Glutamatergic neuron (in vitro differentiated cells): ENCODE measurements around the gene MYO1B. TPM values are rescaled to one million over a fixed set of nuclear protein-coding genes. Genes with fewer than 3 reads are reported as not detected.

Experiments used
- DNase-seq: peaks from one replicate; pipeline ENCODE4 v3.0.0; 2022
- H3K27ac Mint-ChIP-seq: one replicate; pipeline ENCODE4 v1.8.0; 2020; ENCODE audit warnings: mild to moderate bottlenecking, mixed read lengths, inconsistent platforms; ENCODE audit not compliant: unreplicated experiment
- H3K27me3 Mint-ChIP-seq: one replicate; pipeline ENCODE4 v1.8.0; 2020; ENCODE audit warnings: mild to moderate bottlenecking, moderate library complexity, mixed read lengths, inconsistent platforms; ENCODE audit not compliant: unreplicated experiment
- H3K36me3 Mint-ChIP-seq: one replicate; pipeline ENCODE4 v1.8.0; 2020; ENCODE audit warnings: mild to moderate bottlenecking, mixed read lengths, inconsistent platforms; ENCODE audit not compliant: unreplicated experiment
- H3K4me1 Mint-ChIP-seq: one replicate; pipeline ENCODE4 v1.8.0; 2020; ENCODE audit warnings: mild to moderate bottlenecking, low read depth, mixed read lengths, inconsistent platforms; ENCODE audit not compliant: unreplicated experiment
- H3K4me3 Mint-ChIP-seq: one replicate; pipeline ENCODE4 v1.8.0; 2020; ENCODE audit warnings: mild to moderate bottlenecking, mixed read lengths, inconsistent platforms; ENCODE audit not compliant: unreplicated experiment
- H3K9me3 Mint-ChIP-seq: one replicate; pipeline ENCODE4 v1.8.0; 2020; ENCODE audit warnings: mild to moderate bottlenecking, moderate library complexity, mixed read lengths, inconsistent platforms; ENCODE audit not compliant: unreplicated experiment
- CTCF ChIP-seq: fragments of 200-600 bp; sonication (generic); IDR thresholded peaks from one replicate; pipeline ENCODE4 v1.5.0; 2021; ENCODE audit not compliant: partially characterized antibody, unreplicated experiment
- total RNA-seq: library from RNA; stranded (reverse); fragmentation: NEBNext Ultra II Directional; extraction: Animal tissue kit (Norgen Biotek cat#: 25700); gene quantifications from one replicate; pipeline ENCODE4 v1.2.1, GENCODE V29; 2021; ENCODE audit not compliant: unreplicated experiment

MYO1B gene
- total RNA-seq, 1 donor from 2014 or later = 129 TPM

- H3K4me3 Mint-ChIP-seq = no peak overlapping the region
- peaks cover 1% of the 10 kb centered on the region for H3K9me3 Mint-ChIP-seq
- TF ChIP-seq CTCF = no peak
- peaks cover 3% of the 10 kb centered on the region for H3K36me3 Mint-ChIP-seq
- DNase-seq = no peak
- H3K4me1 Mint-ChIP-seq = peaks cover 6% of the 10 kb centered on the region
- no peak overlapping the region for H3K27ac Mint-ChIP-seq
- peaks cover 2% of the 10 kb centered on the region for H3K27me3 Mint-ChIP-seq
These were observed 98.7 kb downstream of the MYO1B start for GRCh38 chr2:191343796-191344338.

GRCh38 chr2:191345788-191346187 is 100.6 kb downstream of the MYO1B start:
- peaks cover 6% of the 10 kb centered on the region for H3K36me3 Mint-ChIP-seq
- peaks cover 4% of the 10 kb centered on the region for H3K4me1 Mint-ChIP-seq
- peaks cover 2% of the 10 kb centered on the region for H3K27me3 Mint-ChIP-seq
- no peak overlapping the region for H3K27ac Mint-ChIP-seq
- no peak for DNase-seq
- TF ChIP-seq CTCF = no peak
- H3K4me3 Mint-ChIP-seq = no peak overlapping the region
- H3K9me3 Mint-ChIP-seq = peaks cover 1% of the 10 kb centered on the region

- Mint-ChIP-seq H3K4me3 (no peak overlapping the region), H3K4me1 (no peaks in the 10 kb centered on the region), H3K27ac (no peak overlapping the region), H3K27me3 (peaks cover 2% of the 10 kb centered on the region), H3K9me3 (peaks cover 1% of the 10 kb centered on the region), H3K36me3 (peaks cover 6% of the 10 kb centered on the region)
- TF ChIP-seq CTCF = no peak
- no peak for DNase-seq
These were observed 102.0 kb downstream of the MYO1B start for GRCh38 chr2:191347154-191347553.

- no peak for TF ChIP-seq CTCF
- peaks cover 1% of the 10 kb centered on the region for H3K9me3 Mint-ChIP-seq
- peaks cover 6% of the 10 kb centered on the region for H3K36me3 Mint-ChIP-seq
- H3K27ac Mint-ChIP-seq = no peak overlapping the region
- no peak overlapping the region for H3K4me3 Mint-ChIP-seq
- peaks cover 1% of the 10 kb centered on the region for H3K4me1 Mint-ChIP-seq
- H3K27me3 Mint-ChIP-seq = peaks cover 2% of the 10 kb centered on the region
- DNase-seq = no peak
These were observed 102.7 kb downstream of the MYO1B start for GRCh38 chr2:191347881-191348280.

- Mint-ChIP-seq H3K27ac (no peak overlapping the region), H3K4me1 (peaks cover 4% of the 10 kb centered on the region), H3K36me3 (peaks cover 12% of the 10 kb centered on the region), H3K4me3 (no peak overlapping the region), H3K27me3 (peaks cover 2% of the 10 kb centered on the region), H3K9me3 (peaks cover 1% of the 10 kb centered on the region)
- no peak for DNase-seq
- no peak for TF ChIP-seq CTCF
These were observed 104.8 kb downstream of the MYO1B start for GRCh38 chr2:191349990-191350389.
